ENCODE results near the gene LRRC25. TPM values are rescaled to one million over a fixed set of nuclear protein-coding genes. Genes with fewer than 3 reads are reported as not detected.

LRRC25 gene
- total and polyA plus RNA-seq, 2 donors (not counting 1 experiment from before 2014, with no cell fraction given), result 0.10 to 1.2 TPM

- no peak for DNase-seq (ENCODE audit: low read depth in 2 of 2)
- Histone ChIP-seq H3K27ac (ENCODE audit: insufficient read depth, low read length) (no peak overlapping the region), H3K4me3 (replicated peaks in 1 of 4; ENCODE audit: control extremely low read depth in 1 of 4, insufficient read depth in 1 of 4, low read depth in 3 of 4, low read length in 4 of 4) (peak overlapping the region in 2 of 4 experiments; percentile 28 to 37)
Observed at GRCh38 chr19:18433735-18434398, 36.4 kb upstream of the LRRC25 start.

GRCh38 chr19:18433015-18433691 lies 35.7 kb upstream of the LRRC25 start:
- TF ChIP-seq CTCF (conservative IDR thresholded peaks at IDR 0.05 in 1 of 2, IDR thresholded peaks at IDR 0.05 in 1 of 2; ENCODE audit: low read depth in 1 of 2, low read length in 2 of 2) (no peak), EZH2 (IDR thresholded peaks at IDR 0.05; ENCODE audit: low read length, missing control alignments) (no peak)
- DNase-seq (ENCODE audit: low read depth in 2 of 2), result no peak
- peaks cover 18% of the 10 kb centered on the region for H3K4me1 ChIP-seq (ENCODE audit: control insufficient read depth, extremely low read depth, insufficient read depth, low read length)
- peak overlapping the region in 2 of 4 experiments; percentile 13 to 42 for H3K4me3 ChIP-seq (replicated peaks in 1 of 4; ENCODE audit: control extremely low read depth in 1 of 4, insufficient read depth in 1 of 4, low read depth in 3 of 4, low read length in 4 of 4)
- H3K9me3 ChIP-seq (ENCODE audit: control insufficient read depth, insufficient read depth, low read depth, low read length), result no peaks in the 10 kb centered on the region
- H3K27ac ChIP-seq (ENCODE audit: insufficient read depth, low read length), result no peak overlapping the region
- no peaks in the 10 kb centered on the region for H3K27me3 ChIP-seq (ENCODE audit: control insufficient read depth, insufficient read depth, low read length)
- H3K79me2 ChIP-seq (ENCODE audit: control insufficient read depth, insufficient read depth, low read length), result peaks cover 3% of the 10 kb centered on the region
- H3K36me3 ChIP-seq (ENCODE audit: control insufficient read depth, insufficient read depth, low read length), result peaks cover 20% of the 10 kb centered on the region
- H3K4me2 ChIP-seq (ENCODE audit: extremely low read depth, insufficient read depth, low read length), result peak overlapping the region; percentile 51
- H4K20me1 ChIP-seq (ENCODE audit: control insufficient read depth, extremely low read depth, insufficient read depth, low read length), result no peaks in the 10 kb centered on the region
- no peak overlapping the region for H2AFZ ChIP-seq (ENCODE audit: low read length)
- H3K9ac ChIP-seq (ENCODE audit: insufficient read depth, low read length), result peak overlapping the region; percentile 53

More at GRCh38 chr19:18433735-18434398, 36.4 kb upstream of the LRRC25 start:
- TF ChIP-seq CTCF (conservative IDR thresholded peaks at IDR 0.05 in 1 of 2, IDR thresholded peaks at IDR 0.05 in 1 of 2; ENCODE audit: low read depth in 1 of 2, low read length in 2 of 2) (no peak), EZH2 (IDR thresholded peaks at IDR 0.05; ENCODE audit: low read length, missing control alignments) (no peak)
- H4K20me1 ChIP-seq (ENCODE audit: control insufficient read depth, extremely low read depth, insufficient read depth, low read length), result no peaks in the 10 kb centered on the region
- H2AFZ ChIP-seq (ENCODE audit: low read length), result no peak overlapping the region
- H3K9me3 ChIP-seq (ENCODE audit: control insufficient read depth, insufficient read depth, low read depth, low read length), result no peaks in the 10 kb centered on the region
- H3K79me2 ChIP-seq (ENCODE audit: control insufficient read depth, insufficient read depth, low read length), result peaks cover 3% of the 10 kb centered on the region
- H3K27me3 ChIP-seq (ENCODE audit: control insufficient read depth, insufficient read depth, low read length), result no peaks in the 10 kb centered on the region
- H3K36me3 ChIP-seq (ENCODE audit: control insufficient read depth, insufficient read depth, low read length), result peaks cover 18% of the 10 kb centered on the region
- no peak overlapping the region for H3K9ac ChIP-seq (ENCODE audit: insufficient read depth, low read length)
- H3K4me2 ChIP-seq (ENCODE audit: extremely low read depth, insufficient read depth, low read length), result no peak overlapping the region
- H3K4me1 ChIP-seq (ENCODE audit: control insufficient read depth, extremely low read depth, insufficient read depth, low read length), result peaks cover 12% of the 10 kb centered on the region

DNA sequence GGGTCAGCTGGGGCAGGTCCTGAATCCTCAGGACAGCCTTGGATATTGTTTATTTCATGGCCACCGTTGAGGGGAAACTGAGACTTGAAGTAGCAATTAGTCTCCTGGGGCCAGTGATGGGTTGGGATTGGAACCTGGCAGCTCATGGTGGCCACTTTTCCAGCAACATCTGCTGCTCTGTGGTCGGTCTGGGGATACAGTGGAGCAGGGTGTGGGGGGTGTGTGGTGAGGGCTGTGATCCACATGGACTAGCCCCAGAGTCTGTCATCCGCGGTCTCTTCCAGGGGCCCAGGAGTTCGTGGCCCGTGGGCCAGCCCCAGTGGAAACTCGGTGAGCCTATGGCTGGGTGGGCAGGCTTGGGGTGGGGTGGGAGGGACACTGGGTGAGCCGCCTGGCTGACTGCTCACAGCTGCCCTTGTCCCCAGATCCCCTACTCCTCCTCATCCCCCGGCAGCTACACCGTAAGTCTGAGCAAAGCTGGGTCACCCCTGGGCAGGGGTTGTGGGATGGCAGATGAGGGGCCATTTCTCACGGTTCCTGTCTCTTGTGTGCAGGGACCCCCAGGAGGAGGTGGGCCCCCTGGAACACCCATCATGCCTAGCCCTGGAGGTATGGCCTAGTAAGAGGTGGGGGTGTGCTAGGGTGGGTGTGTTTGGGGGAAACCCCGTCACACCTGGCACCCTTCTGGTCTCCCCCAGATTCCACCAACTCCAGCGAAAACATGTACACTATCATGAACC lies 35.0 kb upstream of the LRRC25 start:
- Histone ChIP-seq H3K4me1 (ENCODE audit: control insufficient read depth, extremely low read depth, insufficient read depth, low read length) (peaks cover 17% of the 10 kb centered on the region), H3K4me2 (ENCODE audit: extremely low read depth, insufficient read depth, low read length) (no peak overlapping the region), H3K27ac (ENCODE audit: insufficient read depth, low read length) (no peak overlapping the region), H3K9ac (ENCODE audit: insufficient read depth, low read length) (no peak overlapping the region), H3K4me3 (replicated peaks in 1 of 4; ENCODE audit: control extremely low read depth in 1 of 4, insufficient read depth in 1 of 4, low read depth in 3 of 4, low read length in 4 of 4) (peak overlapping the region in 2 of 4 experiments; percentile 13 to 42), H4K20me1 (ENCODE audit: control insufficient read depth, extremely low read depth, insufficient read depth, low read length) (no peaks in the 10 kb centered on the region), H3K9me3 (ENCODE audit: control insufficient read depth, insufficient read depth, low read depth, low read length) (no peaks in the 10 kb centered on the region), H3K79me2 (ENCODE audit: control insufficient read depth, insufficient read depth, low read length) (peaks cover 6% of the 10 kb centered on the region), H3K27me3 (ENCODE audit: control insufficient read depth, insufficient read depth, low read length) (no peaks in the 10 kb centered on the region), H3K36me3 (ENCODE audit: control insufficient read depth, insufficient read depth, low read length) (peaks cover 21% of the 10 kb centered on the region), H2AFZ (ENCODE audit: low read length) (no peak overlapping the region)
- TF ChIP-seq CTCF (conservative IDR thresholded peaks at IDR 0.05 in 1 of 2, IDR thresholded peaks at IDR 0.05 in 1 of 2; ENCODE audit: low read depth in 1 of 2, low read length in 2 of 2) (no peak), EZH2 (IDR thresholded peaks at IDR 0.05; ENCODE audit: low read length, missing control alignments) (no peak)
- no peak for DNase-seq (ENCODE audit: low read depth in 2 of 2)
